ENCODE measurements around the gene VN1R5. TPM values are rescaled to one million over a fixed set of nuclear protein-coding genes. Genes with fewer than 3 reads are reported as not detected.

VN1R5 gene
- total RNA-seq: 0.12 TPM in 1 of 2 replicates, not detected in the other

DNA sequence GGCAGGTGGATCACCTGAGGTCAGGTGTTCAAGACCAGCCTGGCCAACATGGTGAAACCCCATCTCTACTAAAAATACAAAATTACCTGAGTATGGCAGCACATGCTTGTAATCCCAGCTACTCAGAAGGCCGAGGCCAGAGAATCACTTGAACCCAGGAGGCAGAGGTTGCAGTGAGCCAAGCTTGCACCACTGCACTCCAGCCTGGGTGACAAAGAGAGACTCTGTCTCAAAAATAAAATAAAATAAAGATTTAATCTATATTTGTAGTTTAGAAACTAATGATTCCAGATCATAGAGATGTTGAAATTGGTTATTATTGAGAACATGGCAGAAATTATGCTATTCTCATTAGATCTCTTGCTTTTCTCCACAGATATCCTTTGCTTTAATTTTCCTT, at the start of gene VN1R5:
VN1R5 (plus strand) TSS at position 301 of the 400 bp plus-strand sequence.

Other genes with a start within 250 kb of the VN1R5 start
- gene ZNF695, start 248.0 kb upstream of the VN1R5 start, total RNA-seq: 2.2 and 4.0 TPM in 2 replicates
- gene ZNF670, start 177.3 kb upstream of the VN1R5 start, total RNA-seq: 3.7 and 3.9 TPM in 2 replicates
- gene ZNF669, start 151.7 kb upstream of the VN1R5 start, total RNA-seq: 11.2 and 11.8 TPM in 2 replicates
- 29.0 and 38.5 TPM in 2 replicates for gene ZNF124, start 84.1 kb upstream of the VN1R5 start, total RNA-seq
- 17.8 and 20.1 TPM in 2 replicates for gene ZNF496, start 75.8 kb downstream of the VN1R5 start, total RNA-seq
- 0.62 and 1.7 TPM in 2 replicates for gene NLRP3, start 160.1 kb downstream of the VN1R5 start, total RNA-seq
- gene OR2B11, start 202.0 kb downstream of the VN1R5 start, total RNA-seq: not detected in 2 replicates

Measured in uterine smooth muscle cell (primary cell).